HS-5 (cell line): ENCODE measurements around the gene MGAT5B.

Experiments
- DNase-seq: peaks from one replicate; pipeline ENCODE4 v3.0.0-alpha.2; 2012; ENCODE audit warnings: low read depth

Gene MGAT5B

GRCh38 chr17:76927982-76928381 is 59.8 kb downstream of the MGAT5B start:
- no peak for DNase-seq

GRCh38 chr17:76929148-76929547 is 60.9 kb downstream of the MGAT5B start:
- DNase-seq = no peak

GRCh38 chr17:76929601-76930000 is 61.4 kb downstream of the MGAT5B start:
- no peak for DNase-seq

- DNase-seq = no peak
Measured at GRCh38 chr17:76930107-76930506, 61.9 kb downstream of the MGAT5B start.

- no peak for DNase-seq
Measured at GRCh38 chr17:76932402-76933333, 64.5 kb downstream of the MGAT5B start.

- DNase-seq = no peak
Measured at GRCh38 chr17:76934561-76935320, 66.5 kb downstream of the MGAT5B start.

GRCh38 chr17:76935331-76935730 is 67.1 kb downstream of the MGAT5B start:
- peak; percentile 42 for DNase-seq

- DNase-seq = no peak
Measured at GRCh38 chr17:76937238-76937637, 69.0 kb downstream of the MGAT5B start.

- DNase-seq = no peak
Measured at GRCh38 chr17:76938009-76938408, 69.8 kb downstream of the MGAT5B start.

DNA sequence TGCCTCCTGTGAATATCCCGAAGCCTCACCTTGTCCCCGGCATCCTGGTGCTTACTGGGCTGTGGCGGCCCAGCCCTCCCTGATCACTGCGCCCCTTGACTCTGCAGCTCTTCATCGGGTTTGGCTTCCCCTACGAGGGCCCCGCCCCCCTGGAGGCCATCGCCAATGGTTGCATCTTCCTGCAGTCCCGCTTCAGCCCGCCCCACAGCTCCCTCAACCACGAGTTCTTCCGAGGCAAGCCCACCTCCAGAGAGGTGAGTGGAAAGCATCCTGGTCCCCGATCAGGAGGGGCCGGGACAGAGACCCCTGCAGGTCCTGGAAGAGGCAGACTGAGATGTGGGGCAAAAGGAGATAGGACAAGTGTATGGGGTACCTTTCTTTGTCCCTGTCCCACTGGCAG is 72.1 kb downstream of the MGAT5B start:
- DNase-seq = no peak

DNA sequence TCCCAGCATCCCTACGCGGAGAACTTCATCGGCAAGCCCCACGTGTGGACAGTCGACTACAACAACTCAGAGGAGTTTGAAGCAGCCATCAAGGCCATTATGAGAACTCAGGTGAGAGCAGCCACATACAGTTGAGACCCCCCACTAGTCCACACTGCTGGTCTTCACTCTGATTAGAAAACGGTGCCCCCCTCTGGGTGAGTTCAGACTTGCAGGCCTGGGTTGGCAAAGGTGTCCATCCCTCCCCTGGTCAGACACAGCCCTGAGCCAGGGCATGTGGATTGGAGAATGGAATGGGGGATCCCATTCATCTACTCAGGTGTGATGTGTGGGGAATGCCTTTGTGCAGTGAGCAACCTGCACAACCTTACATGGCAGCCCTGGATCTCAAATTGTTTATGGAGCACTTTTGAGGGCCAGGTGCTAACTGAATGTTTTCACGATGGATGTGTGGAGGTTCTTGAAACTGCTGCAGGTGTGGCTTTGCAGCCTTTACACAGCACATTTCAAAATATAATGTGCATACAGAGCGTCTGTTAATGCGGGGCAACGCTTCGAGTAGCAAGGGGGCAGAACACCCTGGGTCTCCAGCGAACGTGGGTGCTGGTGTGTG is 72.6 kb downstream of the MGAT5B start:
- DNase-seq = no peak

GRCh38 chr17:76943202-76943601 is 75.0 kb downstream of the MGAT5B start:
- DNase-seq = no peak

GRCh38 chr17:76943781-76944213 is 75.6 kb downstream of the MGAT5B start:
- DNase-seq = no peak

DNA sequence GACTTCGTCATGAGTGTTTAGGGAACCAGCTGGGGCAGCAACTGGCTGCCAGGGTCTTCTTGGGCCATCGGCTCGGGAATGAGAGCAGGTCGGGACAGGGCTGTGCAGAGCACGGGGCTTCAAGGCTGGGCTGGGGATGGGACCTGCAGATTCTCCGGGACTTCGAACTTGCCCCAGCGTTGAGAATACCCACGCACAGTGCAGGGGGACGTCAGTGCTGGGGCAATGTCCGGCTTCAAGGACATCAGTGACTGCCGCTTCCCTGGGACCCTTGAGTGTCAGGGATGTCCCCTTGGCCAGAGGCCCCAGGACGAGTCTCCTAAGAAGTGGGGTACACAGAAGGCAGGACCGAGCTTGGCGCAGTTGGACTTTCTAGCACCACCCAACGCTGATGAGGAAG is 76.3 kb downstream of the MGAT5B start:
- no peak for DNase-seq

- no peak for DNase-seq
Measured at GRCh38 chr17:76946111-76946771, 78.0 kb downstream of the MGAT5B start.

- DNase-seq = no peak
Measured at GRCh38 chr17:76946772-76947135, 78.5 kb downstream of the MGAT5B start.

- DNase-seq = no peak
Measured at GRCh38 chr17:76947309-76947708, 79.1 kb downstream of the MGAT5B start.

DNA sequence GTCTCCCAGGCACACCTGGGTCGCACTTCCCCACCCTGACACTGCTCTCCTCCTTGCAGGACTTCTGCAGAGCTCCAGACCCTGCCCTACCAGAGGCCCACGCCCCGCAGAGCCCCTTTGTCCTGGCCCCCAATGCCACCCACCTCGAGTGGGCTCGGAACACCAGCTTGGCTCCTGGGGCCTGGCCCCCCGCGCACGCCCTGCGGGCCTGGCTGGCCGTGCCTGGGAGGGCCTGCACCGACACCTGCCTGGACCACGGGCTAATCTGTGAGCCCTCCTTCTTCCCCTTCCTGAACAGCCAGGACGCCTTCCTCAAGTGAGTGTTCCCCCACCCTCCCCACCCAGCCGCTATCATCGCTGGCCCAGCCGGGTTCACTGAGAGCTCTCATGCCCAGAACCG is 79.6 kb downstream of the MGAT5B start:
- no peak for DNase-seq

DNA sequence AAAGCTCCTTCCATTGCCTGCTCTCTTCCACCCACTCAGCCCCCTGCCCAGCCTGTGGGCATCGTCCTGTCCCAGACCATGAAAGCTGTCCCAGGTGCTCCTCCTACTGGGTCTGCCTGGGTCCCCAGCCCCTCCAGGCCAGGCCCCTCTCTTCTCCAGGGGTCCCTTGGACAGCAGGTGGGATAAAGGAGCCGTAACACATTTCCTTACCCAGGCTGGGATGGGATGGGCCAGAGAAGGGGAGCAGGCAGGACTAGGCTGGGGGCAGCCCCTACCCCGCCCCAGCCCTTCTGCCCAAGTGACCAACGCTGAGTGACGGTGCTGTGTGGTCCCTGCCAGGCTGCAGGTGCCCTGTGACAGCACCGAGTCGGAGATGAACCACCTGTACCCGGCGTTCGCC is 80.1 kb downstream of the MGAT5B start:
- DNase-seq = no peak

- DNase-seq = no peak
Measured at GRCh38 chr17:76948726-76949342, 80.6 kb downstream of the MGAT5B start.

DNA sequence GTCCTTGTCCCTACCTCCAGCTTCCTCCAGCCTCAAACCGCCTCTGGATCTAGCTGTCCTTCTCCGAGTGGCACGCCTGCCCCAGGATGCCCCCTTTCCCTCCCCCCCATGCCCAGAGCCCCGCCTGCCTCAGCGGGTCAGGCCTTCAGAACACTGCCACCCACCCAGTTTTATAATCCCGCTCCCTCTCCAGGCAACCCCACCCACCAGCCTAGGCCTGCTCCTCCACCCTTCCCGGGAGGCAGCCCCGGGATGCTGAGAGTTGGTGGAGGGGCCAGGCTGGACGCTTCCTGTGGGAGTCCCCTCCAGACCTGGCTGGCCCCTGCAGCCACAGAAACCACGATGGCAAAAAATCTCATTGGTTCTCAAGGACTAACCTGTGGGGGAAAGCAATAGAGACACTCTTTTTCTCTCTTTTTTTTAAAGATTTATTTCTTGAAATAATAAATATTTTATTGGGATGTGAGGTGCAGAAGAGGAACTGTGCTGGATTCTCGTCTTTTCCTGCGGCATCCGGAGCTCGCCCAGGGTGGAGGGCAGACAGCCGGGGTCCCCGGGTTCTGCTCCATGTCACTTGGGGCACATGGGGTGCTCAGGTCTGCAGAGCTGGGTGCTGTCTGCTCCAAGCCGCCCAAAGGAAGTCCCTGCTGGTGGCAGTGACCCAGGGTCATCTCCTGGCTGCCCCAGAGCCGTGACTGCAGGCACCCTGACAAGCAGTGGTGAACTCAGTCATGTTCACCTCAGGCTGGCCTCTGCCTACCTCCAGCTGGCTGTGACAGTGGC is 81.9 kb downstream of the MGAT5B start:
- DNase-seq = no peak
